GM12872 (cell line): ENCODE data around the gene YIPF2.

Experiments used
- TF ChIP-seq, protein P1 (sequence below): IDR thresholded peaks from 3 replicates; pipeline ENCODE4 v1.5.1; 2011; ENCODE audit warnings: low read depth, mild to moderate bottlenecking, low read length, moderate library complexity; ENCODE audit not compliant: insufficient read depth

Gene YIPF2

GRCh38 chr19:10966809-10967208, 38.4 kb upstream of the YIPF2 start:
- TF ChIP-seq, protein P1, sequence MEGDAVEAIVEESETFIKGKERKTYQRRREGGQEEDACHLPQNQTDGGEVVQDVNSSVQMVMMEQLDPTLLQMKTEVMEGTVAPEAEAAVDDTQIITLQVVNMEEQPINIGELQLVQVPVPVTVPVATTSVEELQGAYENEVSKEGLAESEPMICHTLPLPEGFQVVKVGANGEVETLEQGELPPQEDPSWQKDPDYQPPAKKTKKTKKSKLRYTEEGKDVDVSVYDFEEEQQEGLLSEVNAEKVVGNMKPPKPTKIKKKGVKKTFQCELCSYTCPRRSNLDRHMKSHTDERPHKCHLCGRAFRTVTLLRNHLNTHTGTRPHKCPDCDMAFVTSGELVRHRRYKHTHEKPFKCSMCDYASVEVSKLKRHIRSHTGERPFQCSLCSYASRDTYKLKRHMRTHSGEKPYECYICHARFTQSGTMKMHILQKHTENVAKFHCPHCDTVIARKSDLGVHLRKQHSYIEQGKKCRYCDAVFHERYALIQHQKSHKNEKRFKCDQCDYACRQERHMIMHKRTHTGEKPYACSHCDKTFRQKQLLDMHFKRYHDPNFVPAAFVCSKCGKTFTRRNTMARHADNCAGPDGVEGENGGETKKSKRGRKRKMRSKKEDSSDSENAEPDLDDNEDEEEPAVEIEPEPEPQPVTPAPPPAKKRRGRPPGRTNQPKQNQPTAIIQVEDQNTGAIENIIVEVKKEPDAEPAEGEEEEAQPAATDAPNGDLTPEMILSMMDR = no peak

DNA sequence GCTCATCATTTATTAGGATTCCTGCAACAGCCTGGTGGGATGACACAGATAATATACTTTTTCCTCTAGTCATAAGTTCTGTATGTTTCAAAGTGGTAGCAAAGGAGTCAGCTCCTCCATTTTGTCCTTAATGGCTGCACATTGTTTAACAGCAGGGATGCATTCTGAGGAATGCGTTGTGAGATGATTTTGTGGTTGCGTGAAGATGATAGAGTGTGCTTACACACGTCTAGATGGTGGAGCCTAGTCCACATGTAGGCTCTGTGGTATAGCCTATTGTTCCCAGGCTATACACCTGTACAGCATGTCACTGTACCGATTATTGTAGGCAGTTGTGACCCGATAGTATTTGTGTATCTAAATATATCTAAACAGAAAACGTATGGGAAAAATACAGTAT, 37.0 kb upstream of the YIPF2 start:
- TF ChIP-seq, protein P1 = no peak

DNA sequence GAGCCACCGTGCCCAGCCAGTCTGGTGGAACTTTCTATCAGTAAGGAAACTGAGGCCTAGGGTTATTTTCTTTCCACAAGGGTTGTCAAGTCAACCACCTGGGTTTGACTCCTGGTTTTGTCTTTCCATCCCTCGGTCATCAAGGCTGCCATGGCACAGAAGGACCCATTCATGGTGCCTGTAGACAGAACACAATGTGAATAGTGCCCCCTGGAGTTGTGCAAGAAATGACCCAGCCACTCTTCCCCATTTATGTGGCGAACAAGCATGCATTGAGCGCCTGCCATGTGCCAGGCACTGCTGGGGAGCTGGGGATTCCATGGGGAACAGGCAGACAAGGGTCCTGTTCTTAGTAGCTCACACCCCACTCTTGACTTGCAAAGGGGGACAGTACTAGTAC, 36.5 kb upstream of the YIPF2 start:
- TF ChIP-seq, protein P1 = no peak

GRCh38 chr19:10963865-10964264, 35.4 kb upstream of the YIPF2 start:
- TF ChIP-seq, protein P1 = no peak

DNA sequence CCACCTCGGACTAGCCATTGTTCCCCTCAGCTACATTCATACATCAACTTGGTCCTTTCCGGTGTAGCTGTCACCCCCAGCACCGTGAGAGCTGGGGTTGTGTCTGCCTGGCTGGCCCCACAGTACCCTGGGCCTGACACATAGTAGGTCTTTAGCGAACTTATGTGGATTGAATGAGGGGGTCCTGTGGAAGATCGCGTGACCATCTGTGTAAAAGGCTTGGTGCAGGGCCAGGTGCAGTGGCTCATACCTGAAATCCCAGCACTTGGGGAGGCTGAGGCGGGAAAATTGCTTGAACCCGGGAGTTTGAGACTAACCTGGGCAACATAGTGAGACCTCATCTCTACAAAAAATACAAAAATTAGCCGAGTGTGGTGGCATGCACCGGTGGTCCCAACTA, 34.4 kb upstream of the YIPF2 start:
- TF ChIP-seq, protein P1 = no peak

DNA sequence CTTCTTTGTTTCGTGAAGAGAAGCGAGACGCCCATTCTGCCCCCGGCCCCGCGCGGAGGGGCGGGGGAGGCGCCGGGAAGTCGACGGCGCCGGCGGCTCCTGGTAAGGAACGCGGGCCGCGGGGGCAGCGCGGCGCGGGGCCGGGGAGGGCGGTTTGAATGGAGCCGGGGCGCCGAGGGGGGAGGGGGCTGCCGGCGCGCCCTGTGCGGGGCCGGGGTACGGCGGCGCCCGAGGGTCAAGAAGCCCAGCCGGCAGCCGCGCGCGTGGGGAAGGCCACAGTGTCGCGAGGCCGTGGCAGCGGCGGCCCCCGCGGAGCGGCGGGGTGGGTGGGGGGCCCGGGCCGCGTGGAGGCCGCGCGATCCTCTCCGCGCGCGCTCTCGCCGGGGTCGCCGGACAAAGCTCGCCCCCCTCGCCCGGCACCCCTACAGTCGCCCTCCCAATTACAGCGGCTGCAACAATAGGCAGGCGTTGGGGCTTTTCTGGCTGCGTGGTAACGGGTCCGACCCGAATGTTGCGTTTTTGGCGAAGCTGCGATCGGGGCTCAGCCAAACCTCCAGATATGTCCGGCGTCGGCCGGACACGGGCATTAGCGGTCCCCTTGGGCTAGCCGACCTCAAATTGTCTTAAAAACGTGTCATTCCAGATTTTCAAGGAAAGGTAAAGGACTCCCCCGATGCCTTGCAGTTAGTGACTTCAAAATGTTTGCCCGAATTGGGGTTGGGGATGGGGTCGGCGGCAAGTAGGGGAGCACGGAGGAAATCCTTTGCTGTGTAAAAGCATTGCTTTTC, 32.8 kb upstream of the YIPF2 start:
- TF ChIP-seq, protein P1 = no peak

DNA sequence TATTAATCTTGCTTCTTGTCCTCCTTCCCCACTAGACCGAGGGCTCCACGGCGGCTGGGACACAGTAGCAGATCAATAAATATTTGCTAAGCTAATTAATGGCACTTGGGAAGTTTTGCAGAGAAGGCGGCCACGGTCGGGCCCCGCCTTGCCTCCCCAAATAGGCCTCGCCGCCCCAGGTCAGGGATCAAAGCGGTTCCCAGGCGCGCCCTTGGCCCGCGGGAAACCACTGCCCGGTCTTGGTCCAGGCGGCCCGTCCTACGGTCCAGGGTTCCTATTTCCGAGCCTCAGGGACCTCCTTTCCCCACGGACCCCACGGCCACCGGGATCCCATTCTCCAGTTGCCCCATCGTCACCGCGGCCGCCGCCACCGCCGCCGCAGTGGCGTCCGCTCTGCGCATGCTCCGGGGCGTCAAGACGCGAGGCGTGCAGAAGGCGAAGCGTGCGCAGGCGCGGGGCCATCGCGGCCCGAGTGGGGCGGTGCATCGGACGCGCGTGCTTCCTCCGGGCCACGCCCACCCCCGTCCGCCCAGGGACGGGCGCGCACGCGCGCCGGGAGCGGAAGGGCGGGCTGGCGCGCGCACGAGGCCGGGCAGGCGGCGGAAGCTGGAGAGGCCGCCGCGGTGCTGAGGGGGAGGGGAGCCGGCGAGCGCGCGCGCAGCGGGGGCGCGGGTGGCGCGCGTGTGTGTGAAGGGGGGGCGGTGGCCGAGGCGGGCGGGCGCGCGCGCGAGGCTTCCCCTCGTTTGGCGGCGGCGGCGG, 32.1 kb upstream of the YIPF2 start, which contains the start of gene SMARCA4:
SMARCA4 (plus strand) TSS at position 717 of the 759 bp plus-strand sequence. CDS start 23,122 bp downstream, outside the sequence.
- TF ChIP-seq, protein P1 = no peak
